ENCODE measurements around the gene SHOX. TPM values are rescaled to one million over a fixed set of nuclear protein-coding genes. Genes with fewer than 3 reads are reported as not detected.
"Not testable (repeated sequence)": the region's sequence is repeated elsewhere in the genome, so short reads cannot be mapped to it uniquely, and the experiment has no call there.

SHOX gene
- total and polyA plus RNA-seq, 12 donors, result not detected

GRCh38 chrX:585115-585808 is 45.3 kb upstream of the SHOX start:
- intact Hi-C loops (cut with DNase I), result no loop called here
- H3K27ac ChIP-seq, result no peak overlapping the region

GRCh38 chrX:586351-586750 is 44.2 kb upstream of the SHOX start:
- no peaks in the 10 kb centered on the region for H3K9me3 ChIP-seq (replicated peaks in 1 of 3)
- H3K4me1 ChIP-seq (replicated peaks in 1 of 2), result no peaks in the 10 kb centered on the region
- H3K27ac ChIP-seq, result no peak overlapping the region
- no peak overlapping the region for H3K4me3 ChIP-seq
- TF ChIP-seq POLR2A (IDR thresholded peaks at IDR 0.05), result no peak
- TF ChIP-seq, protein P1, sequence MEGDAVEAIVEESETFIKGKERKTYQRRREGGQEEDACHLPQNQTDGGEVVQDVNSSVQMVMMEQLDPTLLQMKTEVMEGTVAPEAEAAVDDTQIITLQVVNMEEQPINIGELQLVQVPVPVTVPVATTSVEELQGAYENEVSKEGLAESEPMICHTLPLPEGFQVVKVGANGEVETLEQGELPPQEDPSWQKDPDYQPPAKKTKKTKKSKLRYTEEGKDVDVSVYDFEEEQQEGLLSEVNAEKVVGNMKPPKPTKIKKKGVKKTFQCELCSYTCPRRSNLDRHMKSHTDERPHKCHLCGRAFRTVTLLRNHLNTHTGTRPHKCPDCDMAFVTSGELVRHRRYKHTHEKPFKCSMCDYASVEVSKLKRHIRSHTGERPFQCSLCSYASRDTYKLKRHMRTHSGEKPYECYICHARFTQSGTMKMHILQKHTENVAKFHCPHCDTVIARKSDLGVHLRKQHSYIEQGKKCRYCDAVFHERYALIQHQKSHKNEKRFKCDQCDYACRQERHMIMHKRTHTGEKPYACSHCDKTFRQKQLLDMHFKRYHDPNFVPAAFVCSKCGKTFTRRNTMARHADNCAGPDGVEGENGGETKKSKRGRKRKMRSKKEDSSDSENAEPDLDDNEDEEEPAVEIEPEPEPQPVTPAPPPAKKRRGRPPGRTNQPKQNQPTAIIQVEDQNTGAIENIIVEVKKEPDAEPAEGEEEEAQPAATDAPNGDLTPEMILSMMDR (IDR thresholded peaks at IDR 0.05), result no peak
- intact Hi-C loops (cut with DNase I), result no loop called here
- H3K27me3 ChIP-seq, result no peaks in the 10 kb centered on the region
- DNase-seq, result no peak
- WGBS, 4 donors, result 69 to 88% (median 82%) methylated on average over 7 to 8 of the region's 8 CpGs
- H3K36me3 ChIP-seq (replicated peaks in 1 of 2), result no peaks in the 10 kb centered on the region

More at GRCh38 chrX:585115-585808, 45.3 kb upstream of the SHOX start:
- Histone ChIP-seq H3K36me3 (replicated peaks in 1 of 2) (no peaks in the 10 kb centered on the region), H3K4me1 (replicated peaks in 1 of 2) (no peaks in the 10 kb centered on the region), H3K4me3 (no peak overlapping the region), H3K9me3 (replicated peaks in 1 of 3) (no peaks in the 10 kb centered on the region), H3K27me3 (no peaks in the 10 kb centered on the region)
- no peak for DNase-seq
- TF ChIP-seq, protein P1 (IDR thresholded peaks at IDR 0.05), result no peak
- TF ChIP-seq POLR2A (IDR thresholded peaks at IDR 0.05), result no peak
- 14 to 28% (median 26%) methylated on average over 14 to 21 of the region's 21 CpGs for WGBS, 4 donors

GRCh38 chrX:589261-589660 is 41.3 kb upstream of the SHOX start:
- H3K4me1 ChIP-seq (replicated peaks in 1 of 2); H3K4me3 ChIP-seq; intact Hi-C loops (cut with DNase I); DNase-seq; H3K36me3 ChIP-seq (replicated peaks in 1 of 2); H3K9me3 ChIP-seq (replicated peaks in 1 of 3); H3K27ac ChIP-seq; H3K27me3 ChIP-seq: not testable (repeated sequence)
- WGBS, 4 donors, result 82 to 87% (median 86%) methylated on average over 20 of the region's 20 CpGs

- 64 to 65% (median 65%) methylated on average over 21 to 24 of the region's 24 CpGs for whole genome bisulfite sequencing, 4 donors
- DNase-seq, result no peak
- Histone ChIP-seq H3K36me3 (replicated peaks in 1 of 2) (no peaks in the 10 kb centered on the region), H3K4me3 (no peak overlapping the region), H3K27ac (no peak overlapping the region), H3K9me3 (replicated peaks in 1 of 3) (no peaks in the 10 kb centered on the region), H3K4me1 (replicated peaks in 1 of 2) (no peaks in the 10 kb centered on the region), H3K27me3 (no peaks in the 10 kb centered on the region)
- intact Hi-C loops (cut with DNase I), result no loop called here
- no peak for TF ChIP-seq POLR2A (IDR thresholded peaks at IDR 0.05)
- TF ChIP-seq, protein P1 (IDR thresholded peaks at IDR 0.05), result no peak
Observed at GRCh38 chrX:590693-591404, 39.7 kb upstream of the SHOX start.
